H1 (cell line): ENCODE data around the gene PDE1A.

Source experiments
- ASH2L ChIP-seq: fragments of 200-600, 300-600 bp; sonication (generic); IDR thresholded peaks from one replicate; pipeline ENCODE4 v1.7.1; 2017; ENCODE audit warnings: low read length
- EP300 ChIP-seq, 2 experiments: IDR thresholded peaks; 1 replicate in 1 of 2; 2 replicates in 1 of 2; pipeline ENCODE4 v1.6.1; 2011 to 2012; ENCODE audit warnings: low read depth in 2 of 2, low read length in 2 of 2, mild to moderate bottlenecking in 2 of 2, borderline replicate concordance in 1 of 2, inconsistent platforms in 1 of 2, moderate library complexity in 1 of 2
- POLR2A ChIP-seq, 2 experiments: IDR thresholded peaks; 1 replicate in 1 of 2; 2 replicates in 1 of 2; pipeline ENCODE4 v1.6.1; 2011; ENCODE audit warnings: low read depth in 2 of 2, low read length in 2 of 2, mild to moderate bottlenecking in 2 of 2; ENCODE audit errors: control extremely low read depth in 1 of 2
- SIN3A ChIP-seq, 2 experiments: IDR thresholded peaks in 1 of 2; conservative IDR thresholded peaks in 1 of 2; 2 replicates each; pipeline ENCODE4 v1.6.1; 2011 to 2012; ENCODE audit warnings: low read length in 2 of 2, improper control_type of control experiment in 1 of 2, low read depth in 1 of 2, mild to moderate bottlenecking in 1 of 2
- SIRT6 ChIP-seq: IDR thresholded peaks from one replicate; pipeline ENCODE4 v1.7.1; 2012; ENCODE audit warnings: low read length, inconsistent platforms
- ZNF274 ChIP-seq: IDR thresholded peaks from 2 replicates; pipeline ENCODE4 v1.7.0; 2012; ENCODE audit warnings: low read length, borderline replicate concordance; ENCODE audit errors: extremely low read depth
- TF ChIP-seq, protein P1 (sequence below), 3 experiments: IDR thresholded peaks; 1 replicate in 2 of 3; 2 replicates in 1 of 3; pipeline versions ENCODE4 v1.5.1 to v1.6.1; 2011; ENCODE audit warnings: low read length in 3 of 3, mild to moderate bottlenecking in 3 of 3, inconsistent platforms in 2 of 3, low read depth in 1 of 3, moderate library complexity in 1 of 3; ENCODE audit not compliant: insufficient read depth in 1 of 3; ENCODE audit errors: control extremely low read depth in 1 of 3

DNA sequence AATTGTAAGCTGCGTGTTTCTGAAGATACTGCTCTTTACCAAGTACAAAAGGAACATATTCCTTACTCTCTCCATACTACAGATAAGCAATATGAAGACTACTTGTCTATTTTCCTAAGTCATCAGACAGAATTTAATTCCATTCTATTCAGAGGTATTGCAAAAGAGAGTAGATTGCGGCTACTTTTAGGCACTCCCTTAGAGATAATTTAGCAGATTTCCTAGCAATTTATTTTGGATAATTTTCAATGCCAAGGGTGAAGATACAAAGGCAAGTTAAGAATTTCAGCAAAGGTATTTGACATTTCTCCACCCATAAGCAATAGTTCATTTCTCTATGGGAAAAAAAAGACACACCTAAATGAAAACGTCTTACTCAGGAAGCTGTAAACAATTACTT, 161.1 kb downstream of the PDE1A start:
- TF ChIP-seq, protein P1, sequence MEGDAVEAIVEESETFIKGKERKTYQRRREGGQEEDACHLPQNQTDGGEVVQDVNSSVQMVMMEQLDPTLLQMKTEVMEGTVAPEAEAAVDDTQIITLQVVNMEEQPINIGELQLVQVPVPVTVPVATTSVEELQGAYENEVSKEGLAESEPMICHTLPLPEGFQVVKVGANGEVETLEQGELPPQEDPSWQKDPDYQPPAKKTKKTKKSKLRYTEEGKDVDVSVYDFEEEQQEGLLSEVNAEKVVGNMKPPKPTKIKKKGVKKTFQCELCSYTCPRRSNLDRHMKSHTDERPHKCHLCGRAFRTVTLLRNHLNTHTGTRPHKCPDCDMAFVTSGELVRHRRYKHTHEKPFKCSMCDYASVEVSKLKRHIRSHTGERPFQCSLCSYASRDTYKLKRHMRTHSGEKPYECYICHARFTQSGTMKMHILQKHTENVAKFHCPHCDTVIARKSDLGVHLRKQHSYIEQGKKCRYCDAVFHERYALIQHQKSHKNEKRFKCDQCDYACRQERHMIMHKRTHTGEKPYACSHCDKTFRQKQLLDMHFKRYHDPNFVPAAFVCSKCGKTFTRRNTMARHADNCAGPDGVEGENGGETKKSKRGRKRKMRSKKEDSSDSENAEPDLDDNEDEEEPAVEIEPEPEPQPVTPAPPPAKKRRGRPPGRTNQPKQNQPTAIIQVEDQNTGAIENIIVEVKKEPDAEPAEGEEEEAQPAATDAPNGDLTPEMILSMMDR (IDR thresholded peaks at IDR 0.05; ENCODE audit: control extremely low read depth in 1 of 3, insufficient read depth in 1 of 3, low read depth in 1 of 3, low read length in 3 of 3) = no peak
- no peak for TF ChIP-seq SIN3A (conservative IDR thresholded peaks at IDR 0.05 in 1 of 2, IDR thresholded peaks at IDR 0.05 in 1 of 2; ENCODE audit: low read depth in 1 of 2, low read length in 2 of 2)
- TF ChIP-seq SIRT6 = no peak
- no peak for TF ChIP-seq ZNF274
- no peak for TF ChIP-seq POLR2A (IDR thresholded peaks at IDR 0.05; ENCODE audit: control extremely low read depth in 1 of 2, low read depth in 2 of 2, low read length in 2 of 2)
- TF ChIP-seq ASH2L = no peak
- no peak for TF ChIP-seq EP300 (IDR thresholded peaks at IDR 0.05; ENCODE audit: borderline replicate concordance in 1 of 2, low read depth in 2 of 2, low read length in 2 of 2)
